ENCODE data around the gene RCSD1.

GRCh38 chr1:167582064-167582463, 48.0 kb upstream of the RCSD1 start:
- no peak for TF ChIP-seq GATA2 (IDR thresholded peaks at IDR 0.05; ENCODE audit: low read depth, low read length)
- TF ChIP-seq GATA3 (IDR thresholded peaks at IDR 0.05; ENCODE audit: low read depth, low read length) = no peak
